GM21786 (cell line): ENCODE results near the gene CFAP100.

ENCODE experiments used
- ATAC-seq: cut with Tn5 transposase; IDR thresholded peaks from one replicate; pipeline ENCODE4 v1.9.1; 2021; ENCODE audit not compliant: unreplicated experiment

Gene CFAP100

GRCh38 chr3:126456766-126457388 lies 62.2 kb downstream of the CFAP100 start:
- ATAC-seq, result no peak

- ATAC-seq, result no peak
Measured at GRCh38 chr3:126459111-126459762, 64.5 kb downstream of the CFAP100 start.

- no peak for ATAC-seq
Measured at GRCh38 chr3:126459763-126460127, 65.0 kb downstream of the CFAP100 start.

GRCh38 chr3:126460381-126460780 lies 65.7 kb downstream of the CFAP100 start:
- no peak for ATAC-seq

GRCh38 chr3:126461450-126462070 lies 66.9 kb downstream of the CFAP100 start:
- ATAC-seq, result no peak

GRCh38 chr3:126463521-126463920 lies 68.8 kb downstream of the CFAP100 start:
- no peak for ATAC-seq

- no peak for ATAC-seq
Measured at GRCh38 chr3:126464093-126464492, 69.4 kb downstream of the CFAP100 start.

- no peak for ATAC-seq
Measured at GRCh38 chr3:126464494-126464893, 69.8 kb downstream of the CFAP100 start.

GRCh38 chr3:126464997-126465396 lies 70.3 kb downstream of the CFAP100 start:
- no peak for ATAC-seq

GRCh38 chr3:126465928-126466544 lies 71.3 kb downstream of the CFAP100 start:
- ATAC-seq, result no peak

GRCh38 chr3:126466886-126467610 lies 72.3 kb downstream of the CFAP100 start:
- ATAC-seq, result no peak

GRCh38 chr3:126467611-126467955 lies 72.9 kb downstream of the CFAP100 start:
- ATAC-seq, result no peak

- no peak for ATAC-seq
Measured at GRCh38 chr3:126468028-126468891, 73.6 kb downstream of the CFAP100 start.

- ATAC-seq, result no peak
Measured at GRCh38 chr3:126469479-126469878, 74.8 kb downstream of the CFAP100 start.

- ATAC-seq, result no peak
Measured at GRCh38 chr3:126472277-126473006, 77.7 kb downstream of the CFAP100 start.

GRCh38 chr3:126473292-126474168 lies 78.8 kb downstream of the CFAP100 start:
- no peak for ATAC-seq

GRCh38 chr3:126474498-126475412 lies 80.0 kb downstream of the CFAP100 start:
- ATAC-seq, result peak; percentile 16
